HK-2 (cell line): ENCODE measurements around the gene RSPH1.

ENCODE experiments used
- DNase-seq: peaks from one replicate; pipeline ENCODE4 v3.0.0-alpha.2; 2018; ENCODE audit not compliant: unreplicated experiment

RSPH1 gene

DNA sequence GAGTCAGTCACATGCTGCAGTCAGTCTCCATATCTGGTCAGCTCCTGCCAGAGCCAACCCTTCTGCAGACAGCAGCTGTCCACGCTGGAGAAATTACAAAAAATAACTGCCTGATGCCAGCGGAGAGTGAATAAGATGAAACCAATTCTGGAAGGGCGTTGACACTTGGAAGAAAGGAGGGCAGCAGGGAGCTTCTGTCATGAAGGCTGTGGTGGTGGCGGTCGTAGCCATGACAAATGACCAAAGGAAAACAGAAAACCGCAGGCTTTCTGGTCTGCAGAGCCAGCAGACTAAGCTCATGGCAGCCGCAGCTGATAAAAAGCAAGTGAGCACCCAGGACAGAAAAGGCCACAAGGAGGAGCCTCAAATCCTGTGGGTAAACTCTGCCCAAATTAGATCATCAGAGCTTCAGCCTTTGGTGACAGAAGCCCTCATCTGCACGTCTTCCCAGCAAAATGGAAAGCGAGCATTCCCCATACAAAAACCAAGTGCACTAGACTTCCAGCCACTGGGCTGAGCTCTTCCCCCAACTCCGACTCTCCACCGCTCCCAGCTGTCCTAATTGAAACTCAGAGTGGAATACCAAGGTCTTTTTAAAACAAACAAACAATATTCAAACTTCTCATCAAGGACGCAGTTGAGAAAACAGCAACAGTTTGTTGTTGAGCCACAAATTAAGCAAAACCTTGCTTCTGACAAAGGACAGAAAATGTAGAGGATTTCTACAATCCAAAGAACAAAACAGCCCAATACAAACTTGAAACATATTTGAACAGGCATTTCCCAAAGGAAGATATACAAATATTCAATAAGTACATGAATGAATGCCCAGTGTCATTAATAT lies 28.7 kb downstream of the RSPH1 start:
- no peak for DNase-seq

DNA sequence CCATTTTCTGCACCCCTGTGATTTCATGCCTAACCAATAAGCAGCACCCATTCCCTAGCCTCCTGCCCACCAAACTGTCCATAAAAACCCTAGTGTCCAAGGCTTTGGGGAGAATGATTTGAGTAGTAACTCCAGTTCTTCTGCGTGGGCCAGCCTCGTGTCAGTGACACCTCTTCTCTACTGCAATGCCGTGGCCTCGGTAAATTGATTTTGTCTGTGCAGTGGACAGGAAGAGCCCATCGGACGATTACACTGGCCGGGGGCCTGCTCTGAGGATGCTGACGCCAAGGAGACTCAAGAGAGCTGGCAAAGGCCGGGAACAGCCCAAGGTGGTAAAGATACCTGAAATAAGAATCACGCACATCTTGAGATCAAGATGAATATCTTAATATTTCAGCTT lies 29.3 kb downstream of the RSPH1 start:
- no peak for DNase-seq

DNA sequence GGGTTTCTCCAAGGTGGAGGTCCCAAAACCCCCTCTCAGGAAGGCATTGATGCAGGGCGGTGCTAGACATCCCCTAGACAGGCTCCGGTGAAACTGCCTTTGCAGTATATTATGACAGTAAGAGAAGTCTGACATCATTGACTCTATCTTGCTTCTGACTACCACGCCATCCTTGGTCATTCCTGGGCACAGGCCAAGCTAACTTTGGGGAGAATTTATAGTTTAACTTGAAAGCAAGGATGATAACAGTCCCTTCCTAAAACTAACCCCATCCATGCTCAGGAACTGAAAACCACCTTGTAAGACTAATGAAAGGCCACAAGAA lies 30.3 kb downstream of the RSPH1 start:
- no peak for DNase-seq

DNA sequence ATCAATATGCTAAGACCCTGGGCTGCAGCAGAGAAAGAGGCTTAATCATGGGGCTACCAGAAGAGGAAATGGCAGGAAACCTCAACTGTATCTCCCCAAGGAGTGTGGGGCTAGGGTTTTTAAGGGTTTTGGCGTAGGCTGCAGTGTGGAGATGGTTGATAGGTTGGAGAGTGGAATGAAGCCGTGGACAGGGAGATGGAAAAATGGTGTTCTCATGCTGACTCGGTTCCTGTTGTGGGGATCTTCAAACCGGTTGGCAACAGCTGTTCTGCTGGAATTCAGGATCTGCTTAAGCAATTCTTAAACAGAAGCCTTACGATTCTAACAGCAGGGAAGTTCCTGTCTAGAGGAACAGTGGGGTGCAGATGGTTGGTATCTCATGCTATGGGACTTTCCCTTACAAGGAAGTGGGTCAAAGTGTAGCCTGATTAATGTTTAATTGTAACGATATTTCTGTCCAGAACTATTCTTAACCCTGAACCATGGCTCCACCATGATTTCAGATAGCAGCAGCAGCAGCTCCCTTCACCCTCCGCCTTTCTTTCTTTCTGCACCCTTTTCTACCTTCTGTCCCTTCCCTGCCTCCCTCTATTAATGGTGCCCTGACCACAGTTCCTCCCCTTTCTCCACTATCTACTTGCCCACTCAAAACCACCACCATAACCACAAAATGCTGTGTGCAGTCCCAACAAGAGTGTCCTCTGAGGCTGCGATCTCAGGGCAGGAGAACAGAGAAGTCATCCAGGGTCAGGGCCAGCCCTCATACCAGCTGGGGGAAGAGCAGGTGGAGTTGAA lies 30.8 kb downstream of the RSPH1 start:
- DNase-seq, result no peak

DNA sequence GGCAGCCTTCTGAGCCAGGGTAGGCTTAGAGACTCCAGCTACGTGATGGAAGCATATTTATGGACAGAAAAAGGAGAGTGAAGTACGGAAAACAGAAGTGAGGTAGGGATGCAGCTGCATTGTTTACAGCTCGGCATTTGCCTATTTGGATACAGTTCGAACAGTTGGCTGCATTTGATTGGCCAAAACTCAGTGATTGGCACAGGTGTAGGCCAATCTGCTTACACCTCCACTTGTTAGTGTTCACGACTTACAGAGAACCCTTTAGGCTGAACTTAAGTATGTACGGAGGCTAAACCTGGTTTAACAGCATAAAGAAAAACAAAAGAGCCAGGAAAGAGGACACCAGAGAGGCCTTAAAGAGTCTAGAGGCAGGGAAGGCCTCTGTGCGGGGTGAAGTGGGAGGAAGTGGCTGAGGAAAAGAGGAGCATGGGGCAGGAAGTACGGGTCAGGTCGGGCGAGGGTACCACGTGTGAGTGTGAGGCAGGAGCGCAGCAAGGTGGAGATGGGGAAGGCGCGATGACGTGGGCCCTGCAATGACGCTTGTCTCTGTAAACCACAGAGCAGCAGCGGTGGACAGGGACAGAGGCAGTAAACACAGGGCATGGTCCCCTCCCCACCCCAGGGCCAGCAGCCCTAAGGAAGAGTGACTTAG lies 32.0 kb downstream of the RSPH1 start:
- DNase-seq, result no peak

DNA sequence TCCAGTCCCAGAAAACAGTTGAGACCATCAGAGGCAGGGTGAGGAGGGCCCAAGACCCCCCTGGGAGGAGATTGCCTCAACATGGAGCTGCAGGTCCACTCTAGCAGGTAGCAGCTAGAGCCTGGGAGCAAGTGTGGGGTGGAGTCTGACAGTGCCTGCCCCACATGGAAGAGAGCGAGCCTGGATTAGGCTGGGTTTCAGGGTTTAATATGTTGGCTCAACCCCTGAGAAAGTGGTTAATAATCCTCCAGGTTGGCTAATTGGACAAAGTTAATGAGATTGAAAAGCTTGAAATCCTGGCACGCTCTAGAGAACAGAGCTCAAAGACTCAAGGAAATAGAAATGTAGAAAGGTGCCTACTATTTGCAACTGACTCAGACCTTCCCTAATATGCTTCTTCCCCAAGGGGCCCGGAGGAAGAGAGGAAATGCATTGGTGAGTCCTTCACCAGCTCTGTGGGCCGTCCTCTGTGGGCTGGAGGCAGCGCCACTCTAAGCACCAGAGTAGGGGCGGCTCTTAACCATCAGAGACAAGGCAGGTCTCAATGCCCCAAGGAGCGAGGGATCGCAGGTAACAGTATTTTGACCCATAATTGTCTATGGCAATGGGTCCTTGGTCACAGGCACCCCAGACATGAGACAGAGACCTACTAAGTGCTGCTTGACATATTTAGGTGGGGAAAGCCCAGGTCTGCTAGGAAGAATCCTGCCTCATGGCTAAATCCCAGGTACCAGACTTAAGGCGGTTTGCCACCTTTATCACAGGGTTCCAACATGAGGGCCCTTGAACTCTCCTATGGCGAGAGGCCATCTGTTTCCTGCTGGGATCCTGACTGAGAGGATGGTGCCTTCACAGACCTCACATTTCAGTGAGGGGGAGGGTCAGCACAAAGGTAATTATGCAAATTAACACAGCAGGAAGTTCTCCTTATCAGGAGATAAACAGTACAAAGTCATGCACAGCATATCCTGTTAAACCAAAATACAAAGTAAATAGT lies 33.8 kb downstream of the RSPH1 start:
- DNase-seq, result no peak

DNA sequence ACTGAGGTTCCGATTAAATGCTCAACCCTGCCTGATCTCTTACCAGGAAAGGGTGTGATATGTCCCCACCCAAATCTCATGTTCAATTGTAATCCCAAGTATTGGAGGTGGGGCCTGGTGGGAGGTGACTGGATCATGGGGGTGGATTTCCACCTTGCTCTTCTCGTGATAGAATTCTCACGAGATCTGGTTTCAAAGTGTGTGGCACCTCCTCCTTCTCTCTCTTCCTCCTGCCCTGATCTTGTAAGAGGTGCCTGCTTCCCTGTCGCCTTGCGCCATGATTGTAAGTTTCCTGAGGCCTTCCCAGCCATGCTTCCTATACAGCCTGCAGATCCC lies 34.9 kb downstream of the RSPH1 start:
- DNase-seq, result no peak

DNA sequence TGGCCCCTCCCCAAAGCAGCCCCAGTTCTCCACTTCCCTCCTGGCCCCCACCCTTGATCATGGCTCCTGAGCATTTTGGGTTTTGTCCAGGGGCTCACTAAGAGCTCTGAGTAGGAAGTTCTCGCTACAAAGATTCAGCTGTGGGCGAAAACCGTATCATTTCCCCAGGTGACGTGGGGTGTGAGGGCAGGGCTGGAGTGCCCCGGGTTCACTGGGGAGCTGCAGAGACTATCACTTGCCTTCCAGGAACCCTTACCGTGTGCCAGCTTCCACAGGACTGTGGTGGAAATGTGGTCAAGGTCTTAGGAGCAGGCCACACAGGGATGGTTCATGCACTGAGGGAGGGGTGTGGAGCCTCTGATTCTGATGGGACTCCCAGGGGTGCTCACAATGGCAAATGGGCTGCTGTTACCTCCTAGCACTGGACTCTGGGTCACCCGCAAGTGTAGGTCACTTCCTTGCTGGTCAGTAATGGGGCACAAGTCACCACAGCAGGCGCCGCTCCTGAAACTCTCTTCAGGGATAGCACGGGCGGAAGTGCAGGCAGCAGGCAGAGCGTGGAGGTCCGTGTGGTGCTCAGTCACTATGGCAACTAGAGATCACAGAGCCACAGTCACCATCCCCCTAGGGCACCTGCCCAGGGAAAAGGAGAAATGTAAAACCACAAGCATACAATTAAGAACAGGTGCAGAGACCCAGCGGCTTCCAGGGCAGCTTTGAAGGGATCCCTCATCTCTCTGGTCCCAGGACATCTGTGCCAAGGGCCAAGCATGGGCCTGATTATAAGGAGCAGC lies 35.4 kb downstream of the RSPH1 start:
- DNase-seq, result no peak

DNA sequence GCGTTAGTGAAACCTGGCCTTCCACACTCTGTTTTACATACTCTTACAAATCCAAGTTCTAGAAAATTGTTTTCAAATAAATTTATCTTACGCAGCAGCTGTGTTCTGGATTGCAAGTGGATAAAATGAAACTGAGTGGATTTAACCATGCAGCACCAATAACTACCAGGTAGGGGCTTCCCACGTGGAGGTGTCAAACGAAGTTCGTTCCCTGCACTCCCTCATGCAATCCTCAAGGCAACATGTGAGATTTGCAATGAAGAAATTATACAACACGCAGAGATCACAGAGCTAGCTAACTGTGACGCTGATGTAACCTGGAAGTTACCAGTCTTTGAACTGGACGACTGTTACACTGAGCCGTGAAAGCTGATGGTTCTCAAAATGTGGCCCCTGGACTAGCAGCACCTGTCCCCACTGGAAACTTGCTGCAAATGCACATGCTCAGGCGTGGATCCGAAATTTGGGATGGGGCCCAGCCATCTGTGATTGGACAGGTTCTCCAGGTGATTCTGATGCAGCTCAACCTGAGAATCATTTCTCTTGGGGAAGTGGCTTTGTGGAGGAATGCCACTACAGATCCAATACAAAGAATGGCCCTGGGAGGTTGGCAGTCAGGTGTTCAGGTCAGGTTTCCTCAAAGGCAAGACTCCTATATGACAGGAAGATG lies 36.3 kb downstream of the RSPH1 start:
- DNase-seq, result no peak

DNA sequence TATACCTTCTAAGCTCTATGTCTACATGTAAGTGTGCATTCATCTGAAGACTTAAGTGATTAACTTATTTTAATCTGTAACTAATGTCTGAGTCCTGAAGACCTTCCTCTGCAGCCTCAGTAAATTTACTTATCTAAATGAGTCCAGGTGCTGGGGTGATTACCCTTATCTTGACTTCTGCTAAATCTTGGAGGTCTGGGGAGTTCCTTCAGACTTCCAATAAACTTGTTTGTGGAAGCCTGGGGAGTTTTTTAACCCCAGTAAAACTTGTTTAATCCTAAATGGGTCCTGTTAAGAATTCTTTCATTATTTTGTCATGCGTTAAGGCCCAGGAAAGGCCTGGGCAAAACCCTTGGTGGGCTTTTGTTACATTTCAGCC lies 37.0 kb downstream of the RSPH1 start:
- no peak for DNase-seq

DNA sequence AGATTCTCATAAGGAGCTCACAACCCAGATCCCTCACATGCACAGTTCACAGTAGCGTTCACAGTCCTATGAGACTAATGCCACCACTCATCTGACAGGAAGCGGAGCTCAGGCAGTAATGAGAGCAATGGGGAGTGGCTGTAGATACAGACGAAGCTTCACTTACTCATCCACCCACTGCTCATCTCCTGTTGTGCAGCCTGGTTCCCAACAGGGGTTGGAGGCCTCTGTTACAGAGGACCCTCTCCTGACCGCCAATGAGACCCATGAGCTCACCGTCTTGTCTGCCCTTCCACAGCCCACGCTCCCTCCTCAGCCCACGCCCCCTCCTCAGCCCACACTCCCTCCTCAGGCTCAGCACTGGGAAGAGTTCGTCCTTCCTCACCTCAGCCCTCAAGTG lies 39.6 kb downstream of the RSPH1 start:
- DNase-seq, result no peak

DNA sequence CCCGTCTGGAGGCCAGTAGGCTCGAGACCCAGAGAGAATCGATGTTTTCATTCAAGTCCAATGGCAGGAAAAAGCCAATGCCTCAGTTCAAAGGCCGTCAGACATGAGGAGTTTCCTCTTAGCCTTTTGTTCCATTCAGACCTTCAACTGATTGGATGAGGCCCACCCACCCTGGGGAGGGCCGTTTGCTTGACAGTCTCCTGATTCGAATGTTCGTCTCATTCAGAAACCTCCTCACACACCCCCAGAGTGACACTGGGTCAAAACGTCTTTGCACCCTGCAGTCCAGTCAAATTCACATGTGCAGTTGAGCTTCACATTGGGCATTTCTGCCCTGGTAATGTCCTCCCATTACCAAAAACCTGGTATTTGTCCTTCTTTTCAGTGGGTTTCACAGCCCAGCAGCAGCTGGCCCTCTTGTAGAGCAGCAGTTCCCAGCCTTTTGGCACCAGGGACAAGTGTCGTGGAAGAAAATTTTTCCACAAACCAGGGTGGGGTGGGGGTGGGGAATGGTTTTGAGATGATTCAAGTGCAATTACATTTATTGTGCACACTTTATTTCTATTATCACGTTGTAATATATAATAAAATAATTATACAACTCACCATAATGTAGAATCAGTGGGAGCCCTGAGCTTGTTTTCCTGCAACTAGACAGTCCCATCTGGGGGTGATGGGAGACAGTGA lies 40.1 kb downstream of the RSPH1 start:
- DNase-seq, result no peak

DNA sequence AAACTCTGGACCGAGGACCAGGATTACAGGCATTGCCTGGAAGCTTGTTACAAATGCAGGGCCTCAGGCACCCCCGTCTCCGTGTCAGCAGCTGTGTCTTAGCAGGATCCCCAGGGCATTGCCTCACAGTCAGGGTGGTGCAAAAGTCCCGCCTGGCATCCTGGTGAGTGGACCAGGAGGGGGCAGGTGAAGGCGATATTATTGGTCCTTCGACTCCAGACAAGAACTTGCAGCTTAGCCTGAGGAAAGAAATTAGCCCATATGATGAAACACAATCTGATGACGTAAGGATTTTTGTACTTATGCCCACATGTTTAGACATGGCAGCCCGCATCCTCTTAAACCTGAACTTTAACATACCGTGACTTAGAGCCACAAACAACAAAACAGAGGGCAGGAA lies 40.8 kb downstream of the RSPH1 start:
- DNase-seq, result no peak

DNA sequence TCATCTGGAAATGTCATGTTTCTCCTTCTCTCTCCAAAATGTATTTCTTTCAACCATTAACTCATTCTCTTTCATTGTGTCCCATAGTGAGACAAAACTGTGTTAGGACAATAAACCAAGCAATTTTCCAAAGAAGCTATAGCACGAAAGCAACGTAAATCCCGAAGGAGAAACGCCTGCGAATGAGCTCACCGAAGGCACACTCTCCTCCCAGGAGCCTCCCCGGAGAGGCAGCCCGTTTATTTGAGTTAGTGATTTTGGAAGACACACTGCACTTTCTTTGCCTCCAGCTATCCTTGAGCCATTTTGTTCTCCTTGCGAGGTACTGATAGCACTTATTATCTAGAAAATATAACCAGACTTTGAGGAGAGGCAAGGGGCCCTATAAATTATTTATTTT lies 41.2 kb downstream of the RSPH1 start:
- DNase-seq, result no peak

DNA sequence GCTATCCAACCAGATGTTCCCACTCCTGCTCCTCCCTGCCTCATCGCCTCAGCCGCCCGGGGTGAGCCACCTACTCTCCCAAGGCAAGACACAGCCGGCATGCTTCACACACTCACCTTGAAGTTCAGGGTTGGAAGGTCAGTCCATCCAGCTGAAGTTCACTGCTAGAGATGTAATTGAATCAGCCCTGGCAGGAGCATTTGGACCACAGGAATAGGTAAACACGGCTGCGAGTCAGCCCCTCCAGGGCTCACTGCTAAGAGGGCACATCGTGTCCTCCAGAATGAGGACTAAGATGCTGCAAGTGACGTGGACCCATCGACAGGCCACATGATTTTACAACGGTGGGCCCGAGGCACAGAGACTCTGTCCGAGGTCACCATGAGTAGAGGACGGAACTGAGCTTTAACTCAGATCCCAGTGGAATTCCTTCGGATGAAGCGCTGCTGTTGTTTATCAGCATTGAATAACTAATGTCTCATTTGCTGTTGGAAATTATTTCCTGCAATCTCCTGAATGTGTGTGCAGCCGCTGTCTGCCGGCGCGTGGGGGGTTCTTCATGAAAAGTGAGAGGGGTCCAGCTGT lies 41.9 kb downstream of the RSPH1 start:
- DNase-seq, result no peak

DNA sequence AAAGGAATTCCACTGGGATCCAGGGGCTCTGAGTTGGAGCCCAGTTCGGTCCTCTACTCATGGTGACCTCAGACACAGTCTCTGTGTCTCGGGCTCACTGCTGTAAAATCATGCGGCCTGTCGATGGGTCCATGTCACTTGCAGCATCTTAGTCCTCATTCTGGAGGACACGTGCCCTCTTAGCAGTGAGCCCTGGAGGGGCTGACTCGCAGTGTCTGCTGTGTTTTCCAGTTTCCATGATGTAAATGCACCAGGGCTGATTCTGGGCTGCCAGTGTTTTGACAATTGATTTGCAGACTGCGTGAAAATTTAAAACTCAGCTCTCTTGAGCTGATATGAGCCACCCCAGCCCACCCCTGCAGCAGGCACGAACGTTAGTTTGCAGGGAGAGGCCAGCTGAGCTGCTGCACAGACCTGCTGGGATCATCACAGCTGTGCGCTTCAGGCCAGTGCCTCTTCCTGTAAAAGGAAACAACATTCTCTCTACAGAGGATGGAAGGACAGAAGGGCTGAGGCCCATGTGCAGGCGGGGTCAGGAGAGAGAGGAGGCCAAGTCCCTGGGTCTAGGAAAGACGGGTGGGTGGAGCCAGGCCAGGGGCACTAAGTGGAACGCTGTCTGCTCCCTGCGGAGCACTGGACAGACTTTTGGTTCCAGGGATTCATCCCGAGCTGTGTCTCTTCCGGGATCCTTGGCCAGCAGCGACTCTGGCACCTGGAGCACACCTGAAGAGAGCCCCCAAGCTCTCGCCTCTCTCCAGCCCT lies 42.6 kb downstream of the RSPH1 start:
- DNase-seq, result no peak

DNA sequence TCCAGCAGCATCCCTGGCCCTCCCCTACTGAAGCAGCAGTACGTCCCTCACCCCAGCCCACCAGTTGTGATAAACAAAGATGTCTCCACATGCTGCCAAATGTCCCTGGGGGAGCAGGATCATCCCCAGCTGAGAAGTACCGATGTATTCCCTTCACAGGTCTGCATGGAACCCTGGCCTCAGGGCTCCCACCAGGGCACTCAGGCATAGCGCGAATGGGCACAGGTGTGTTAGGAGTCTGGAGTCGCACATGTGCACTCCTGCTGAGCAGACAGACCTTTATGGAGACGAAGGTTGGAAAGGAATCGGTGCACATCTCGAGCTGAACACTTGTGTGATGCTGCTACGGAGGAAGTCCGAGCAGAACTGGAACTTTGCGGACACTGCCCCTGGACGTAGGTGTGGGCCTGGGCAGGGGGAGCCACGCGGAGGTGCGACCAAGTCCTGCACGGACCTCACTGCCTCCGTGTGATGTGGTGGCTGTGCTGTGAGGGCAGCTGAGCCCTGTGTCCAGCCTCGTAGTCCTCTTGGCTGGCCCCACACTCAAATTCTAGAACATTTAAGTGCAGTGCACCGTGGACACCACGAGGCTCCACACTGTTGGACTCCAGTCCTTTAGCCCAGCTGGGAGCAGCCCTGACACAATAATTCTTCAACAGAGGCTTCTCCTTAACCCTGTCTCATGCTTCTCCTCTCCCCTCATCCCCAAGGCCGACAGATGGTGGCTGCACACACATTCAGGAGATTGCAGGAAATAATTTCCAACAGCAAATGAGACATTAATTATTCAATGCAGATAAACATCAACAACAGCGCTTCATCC lies 43.4 kb downstream of the RSPH1 start:
- DNase-seq, result no peak

DNA sequence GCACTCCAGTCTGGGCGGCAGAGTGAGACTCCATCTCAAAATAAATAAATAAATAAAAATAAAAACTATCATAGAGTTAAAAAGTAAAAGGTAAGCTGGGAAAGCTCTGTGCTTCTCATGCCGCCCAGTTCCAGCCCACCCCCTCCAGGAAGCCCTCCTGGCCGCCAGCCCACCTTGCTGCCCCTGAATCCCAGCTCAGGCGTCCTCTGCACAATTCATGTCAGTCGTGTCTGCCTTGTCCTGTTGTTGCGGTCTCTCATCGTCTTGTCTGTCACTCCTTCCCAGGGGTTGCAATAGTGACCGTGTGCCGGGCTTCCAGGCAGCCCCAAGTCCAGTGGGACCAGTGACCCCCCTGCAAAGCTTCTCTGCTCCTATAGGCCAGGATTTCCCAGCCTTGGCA lies 44.1 kb downstream of the RSPH1 start:
- no peak for DNase-seq
